Heart right ventricle (tissue), 16 donors: Measurements from ENCODE around the gene PLXNB2. TPM values are rescaled to one million over a fixed set of nuclear protein-coding genes. Genes with fewer than 3 reads are reported as not detected.

Source experiments
- ATAC-seq, 8 donors: fragments of 200-7000 bp; cut with Tn5 transposase; one replicate each; pipeline ENCODE4 v1.9.1; 2020; ENCODE audit warnings: mild to moderate bottlenecking in 8 of 8, moderate library complexity in 8 of 8, moderate number of reproducible peaks in 1 of 8
- DNase-seq, 2 donors: peaks; one replicate each; pipeline ENCODE4 v3.0.0-alpha.2; 2020
- H3K27ac ChIP-seq, 10 donors: fragments of 200-600 bp; sonication (generic) in 2 of 10; one replicate each; pipeline versions ENCODE4 v1.5.0 to v1.8.0; 2020 to 2022; ENCODE audit warnings: mild to moderate bottlenecking in 3 of 10
- H3K27me3 ChIP-seq, 7 donors: fragments of 200-600 bp; one replicate each; pipeline ENCODE4 v1.8.0; 2021 to 2022; ENCODE audit warnings: mild to moderate bottlenecking in 2 of 7
- H3K36me3 ChIP-seq, 9 donors: fragments of 200-600 bp; sonication (generic) in 1 of 9; one replicate each; pipeline versions ENCODE4 v1.5.0 to v1.8.0; 2020 to 2022; ENCODE audit warnings: mild to moderate bottlenecking in 2 of 9
- H3K4me1 ChIP-seq, 9 donors: fragments of 200-600 bp; sonication (generic) in 1 of 9; one replicate each; pipeline versions ENCODE4 v1.5.0 to v1.8.0; 2020 to 2022; ENCODE audit warnings: mild to moderate bottlenecking in 4 of 9
- H3K4me3 ChIP-seq, 10 donors: fragments of 200-600 bp; sonication (generic) in 2 of 10; one replicate each; pipeline versions ENCODE4 v1.5.0 to v1.8.0; 2020 to 2022; ENCODE audit warnings: mild to moderate bottlenecking in 7 of 10, moderate library complexity in 2 of 10
- H3K9me3 ChIP-seq, 11 donors: fragments of 200-600 bp in 10 of 11; sonication (generic) in 2 of 11; one replicate each; pipeline versions ENCODE4 v1.5.0 to v1.8.0; 2013 to 2022; ENCODE audit warnings: mild to moderate bottlenecking in 2 of 11, control low read depth in 1 of 11, moderate library complexity in 1 of 11
- WGBS, 2 donors: extraction: QIAGEN DNeasy Blood & Tissue Kit; methylation state at CpG; one replicate each; pipeline ENCODE4 v1.1.7; 2013; ENCODE audit warnings: inconsistent platforms in 1 of 2; 5-methylcytosine and 5-hydroxymethylcytosine counted together
- intact Hi-C, 10 donors: fragments of 100-400 bp; cut with DNase I; formaldehyde crosslinking; loops; one replicate each; pipeline versions ENCODE4 v1.11.1 to v1.14.2; 2022
- polyA plus RNA-seq, 2 donors: library from polyadenylated mRNA; stranded (reverse); fragments of 200-250 nt; gene quantifications; one replicate each; pipeline ENCODE4 v1.2.3, GENCODE V29; 2013
- total RNA-seq, 10 donors: library from RNA; stranded (reverse); fragmentation: NEBNext Ultra II Directional in 3 of 10; extraction: Animal tissue kit (Norgen Biotek cat#: 25700) in 3 of 10; gene quantifications; one replicate each; pipeline versions ENCODE4 v1.2.1 to v1.2.4, GENCODE V29; 2021 to 2023
- TF ChIP-seq, protein P1 (sequence below), 9 donors: fragments of 200-600 bp; sonication (generic) in 2 of 9; IDR thresholded peaks; one replicate each; pipeline versions ENCODE4 v1.5.0 to v1.8.0; 2021 to 2022; ENCODE audit warnings: antibody characterized with exemption in 9 of 9, mild to moderate bottlenecking in 5 of 9, moderate library complexity in 1 of 9
- donor health status: Arrhythmogenic right ventricular cardiomyopathy.
- donor health status: ischemic (EF 13 %, LVEDD 7.1; RV severe dilation, severe dysfunction).
- donor health status: healthy with polysubstance abuse.
- donor health status: DM: no; HTN: yes; CAD: no.
- donor health status: DM: no; HTN: no; CAD: no.
- donor health status: ischemic (EF 25% LVEDD 6.9; RV normal size, moderate dysfunction).
- donor health status: ischemic (EF 25% LVEDD 5.7; RV mildly dilated, moderate dysfunction).
- donor health status: healthy.
- donor health status: DM: yes; HTN: yes; CAD: no.
- donor health status: Ischemic cardiomyopathy.
- donor health status: ischemic (EF 35%, LVEDD 5.7; RV mildly dilated, moderate dysfunction).
- donor health status: nonischemic (EF 11% LVEDD 7.7; RV severe dilation, severe dysfunction).
- donor health status: DM: yes; HTN: yes; CAD: no.
- donor health status: PGD.
- donor health status: ischemic (EF 29% LVEDD 5.4; RV normal size, mild dysfunction).
- donor health status: nonischemic (EF 23%, LVEDD 6.1; RV moderate dilation, normal function).

Gene PLXNB2
- total and polyA plus RNA-seq, 12 donors, result 33.5 to 101 (median 57.8) TPM

DNA sequence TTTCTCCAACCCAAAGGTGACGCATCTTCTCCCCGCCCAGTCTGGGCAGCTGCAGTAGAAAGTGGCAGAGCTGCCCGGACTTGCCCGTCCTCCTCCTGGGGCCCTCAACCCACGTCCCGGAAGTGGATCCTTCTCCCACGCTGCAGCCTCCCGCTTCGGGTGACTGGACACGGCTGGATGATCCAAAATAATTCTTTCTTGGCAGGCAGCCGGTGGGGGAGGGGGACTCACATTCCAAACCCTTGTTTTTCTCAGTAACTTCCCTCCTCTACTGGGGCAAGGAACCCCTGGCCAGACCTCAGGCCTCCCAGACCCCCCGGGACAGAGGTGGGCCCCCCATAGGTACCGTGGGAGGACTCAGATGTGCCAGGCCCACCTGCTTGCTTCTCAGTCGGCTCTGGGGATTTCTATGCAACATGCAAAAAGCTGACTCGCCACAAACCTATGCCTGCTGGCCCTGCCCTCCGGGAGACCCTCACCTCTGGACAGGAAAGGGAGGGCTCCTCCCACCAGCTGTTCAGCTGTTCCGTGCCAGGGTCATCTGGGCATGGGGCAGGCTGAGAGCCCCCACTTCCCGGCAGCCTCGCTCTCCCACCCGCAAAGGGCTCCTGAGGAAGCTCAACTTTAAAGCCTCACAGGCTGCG is 1.4 kb downstream of the PLXNB2 start:
- ATAC-seq (peak; percentile 28 to 64 (median 50)), DNase-seq (peak; percentile 79 to 88)
- H3K4me1 ChIP-seq, result peaks cover 53 to 77% (median 74%) of the 10 kb centered on the region in 9 donors
- 1% methylated on average over 21 of the region's 21 CpGs for WGBS, 2 donors
- TF ChIP-seq, protein P1, sequence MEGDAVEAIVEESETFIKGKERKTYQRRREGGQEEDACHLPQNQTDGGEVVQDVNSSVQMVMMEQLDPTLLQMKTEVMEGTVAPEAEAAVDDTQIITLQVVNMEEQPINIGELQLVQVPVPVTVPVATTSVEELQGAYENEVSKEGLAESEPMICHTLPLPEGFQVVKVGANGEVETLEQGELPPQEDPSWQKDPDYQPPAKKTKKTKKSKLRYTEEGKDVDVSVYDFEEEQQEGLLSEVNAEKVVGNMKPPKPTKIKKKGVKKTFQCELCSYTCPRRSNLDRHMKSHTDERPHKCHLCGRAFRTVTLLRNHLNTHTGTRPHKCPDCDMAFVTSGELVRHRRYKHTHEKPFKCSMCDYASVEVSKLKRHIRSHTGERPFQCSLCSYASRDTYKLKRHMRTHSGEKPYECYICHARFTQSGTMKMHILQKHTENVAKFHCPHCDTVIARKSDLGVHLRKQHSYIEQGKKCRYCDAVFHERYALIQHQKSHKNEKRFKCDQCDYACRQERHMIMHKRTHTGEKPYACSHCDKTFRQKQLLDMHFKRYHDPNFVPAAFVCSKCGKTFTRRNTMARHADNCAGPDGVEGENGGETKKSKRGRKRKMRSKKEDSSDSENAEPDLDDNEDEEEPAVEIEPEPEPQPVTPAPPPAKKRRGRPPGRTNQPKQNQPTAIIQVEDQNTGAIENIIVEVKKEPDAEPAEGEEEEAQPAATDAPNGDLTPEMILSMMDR (IDR thresholded peaks at IDR 0.05), result no peak
- peaks cover 0 to 4% (median 0%) of the 10 kb centered on the region in 7 donors for H3K27me3 ChIP-seq
- intact Hi-C loops, result loop anchor here in 1 of 10 donors (5.0 kb wide), 1 partner anchor 34 kb away; the partner anchor contains the start of gene MAPK11
- H3K36me3 ChIP-seq, result peaks cover 0 to 1% (median 0%) of the 10 kb centered on the region in 9 donors
- H3K9me3 ChIP-seq, result no peaks in the 10 kb centered on the region
- peak overlapping the region; percentile 91 to 98 (median 94) for H3K27ac ChIP-seq
- peak overlapping the region; percentile 85 to 98 (median 94) for H3K4me3 ChIP-seq

DNA sequence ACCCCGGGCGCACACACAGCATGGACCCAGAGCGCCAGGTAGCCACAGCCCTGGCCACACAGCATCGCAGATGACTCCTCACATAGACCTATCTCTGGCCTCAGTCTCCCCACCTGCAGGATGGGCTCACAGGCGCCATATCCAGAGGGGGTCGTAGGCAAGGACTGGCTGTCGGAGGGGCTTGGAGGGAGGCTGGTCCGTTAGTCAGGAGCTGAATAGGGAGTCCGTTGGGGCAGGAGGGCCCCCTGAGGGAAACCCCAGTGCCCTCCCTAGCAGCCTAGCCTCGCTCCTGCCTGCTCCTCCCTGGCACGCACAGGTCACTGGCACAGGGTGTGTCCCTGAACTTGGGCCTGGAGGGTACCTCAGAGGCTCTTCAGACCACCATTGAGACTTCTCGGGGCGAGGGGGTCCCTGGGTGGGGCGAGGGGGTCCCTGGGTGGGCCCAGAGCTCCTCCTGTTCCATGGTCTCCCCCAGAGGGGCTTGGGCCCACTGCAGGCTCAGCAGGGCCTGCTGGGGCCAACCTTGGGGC is 2.0 kb downstream of the PLXNB2 start:
- Histone ChIP-seq H3K27me3 (peaks cover 0 to 6% (median 0%) of the 10 kb centered on the region in 7 donors), H3K9me3 (no peaks in the 10 kb centered on the region), H3K4me3 (peak overlapping the region; percentile 21 to 98 (median 94)), H3K36me3 (peaks cover 0 to 5% (median 0%) of the 10 kb centered on the region in 9 donors), H3K27ac (peak overlapping the region; percentile 91 to 98 (median 94)), H3K4me1 (peaks cover 59 to 82% (median 80%) of the 10 kb centered on the region in 9 donors)
- DNase-seq, result no peak
- TF ChIP-seq, protein P1 (IDR thresholded peaks at IDR 0.05), result no peak
- peak in 2 of 8 donors; percentile 0 to 4 for ATAC-seq
- intact Hi-C loops, result loop anchor here in 1 of 10 donors (5.0 kb wide), 1 partner anchor 33 kb away; the partner anchor contains the start of gene MAPK11
- 56 to 68% methylated on average over 14 of the region's 14 CpGs for WGBS, 2 donors

DNA sequence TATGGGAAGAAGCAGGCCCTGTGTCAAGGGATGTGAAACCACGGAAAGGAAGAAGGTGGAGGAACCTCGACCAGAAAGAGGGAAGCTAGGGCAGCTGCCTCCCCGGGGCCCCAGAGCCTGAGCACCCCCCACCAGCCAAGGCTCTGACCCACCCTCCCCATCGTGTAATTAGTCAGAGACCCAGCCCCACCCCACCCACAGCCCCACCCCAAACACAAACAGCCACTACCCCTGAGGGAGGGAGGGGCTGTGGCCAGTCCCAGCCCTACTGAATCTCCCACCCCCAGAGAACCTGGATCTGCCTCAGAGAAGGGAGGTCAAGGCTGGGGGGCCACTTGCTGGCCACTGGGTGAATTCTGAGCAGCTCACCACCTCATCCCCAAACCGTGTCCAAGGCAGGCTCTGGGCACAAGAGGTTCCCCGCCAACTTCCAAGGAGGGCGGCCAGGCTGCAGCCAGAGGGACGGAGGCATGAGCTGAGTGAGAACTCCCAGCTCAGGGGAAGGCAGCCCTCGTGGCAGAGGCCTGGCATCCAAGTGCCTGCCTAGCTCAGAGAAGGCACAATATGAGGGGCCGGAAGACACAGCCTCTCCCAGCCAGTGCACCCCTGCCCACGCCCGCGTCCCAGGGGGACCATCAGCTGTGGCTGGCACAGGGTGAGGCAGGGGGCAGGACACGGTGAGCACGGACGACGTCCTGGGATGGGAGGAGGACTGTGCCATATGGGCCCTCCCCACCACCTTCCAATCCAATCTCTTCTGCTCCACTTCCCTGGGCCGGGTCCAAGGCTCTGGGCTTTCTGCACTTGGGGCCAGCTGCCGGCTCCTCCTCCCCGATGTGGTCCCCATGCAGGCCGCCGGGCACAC is 2.7 kb downstream of the PLXNB2 start:
- TF ChIP-seq, protein P1 (IDR thresholded peaks at IDR 0.05), result no peak
- Histone ChIP-seq H3K4me1 (peaks cover 61 to 87% (median 86%) of the 10 kb centered on the region in 9 donors), H3K9me3 (no peaks in the 10 kb centered on the region), H3K27me3 (peaks cover 0 to 13% (median 0%) of the 10 kb centered on the region in 7 donors), H3K36me3 (peaks cover 0 to 9% (median 0%) of the 10 kb centered on the region in 9 donors), H3K27ac (peak overlapping the region in 9 of 10 donors; percentile 91 to 98 (median 95)), H3K4me3 (peak overlapping the region in 8 of 10 donors; percentile 85 to 98 (median 94))
- DNase-seq, result peak; percentile 46 to 54
- intact Hi-C loops, result loop anchor here in 1 of 10 donors (5.0 kb wide), 1 partner anchor 32 kb away; the partner anchor contains the start of gene MAPK11
- ATAC-seq, result peak in 1 of 8 donors; percentile 4
- 40 to 42% methylated on average over 22 of the region's 22 CpGs for WGBS, 2 donors
